ENCODE measurements around the gene SALL3.
"Not testable (repeated sequence)": the region's sequence is repeated elsewhere in the genome, so short reads cannot be mapped to it uniquely, and the experiment has no call there.

The SALL3 gene

GRCh38 chr18:78950386-78950785, 29.2 kb upstream of the SALL3 start:
- peaks cover 5% of the 10 kb centered on the region for H3K27me3 Mint-ChIP-seq (ENCODE audit: low read depth)
- no peaks in the 10 kb centered on the region for H3K36me3 Mint-ChIP-seq (ENCODE audit: low read depth)
- H3K9me3 Mint-ChIP-seq, result peaks cover 13% of the 10 kb centered on the region
- H3K27ac Mint-ChIP-seq, result no peak overlapping the region
- no peaks in the 10 kb centered on the region for H3K4me1 Mint-ChIP-seq (ENCODE audit: low read depth)
- H3K4me3 Mint-ChIP-seq, result no peak overlapping the region

- H3K4me1 Mint-ChIP-seq (ENCODE audit: low read depth), result no peaks in the 10 kb centered on the region
- no peak overlapping the region for H3K4me3 Mint-ChIP-seq
- H3K27ac Mint-ChIP-seq, result no peak overlapping the region
- H3K27me3 Mint-ChIP-seq (ENCODE audit: low read depth), result no peaks in the 10 kb centered on the region
- H3K9me3 Mint-ChIP-seq, result peaks cover 13% of the 10 kb centered on the region
- H3K36me3 Mint-ChIP-seq (ENCODE audit: low read depth), result no peaks in the 10 kb centered on the region
These were observed 26.1 kb upstream of the SALL3 start for GRCh38 chr18:78953566-78953965.

GRCh38 chr18:78955051-78955450, 24.6 kb upstream of the SALL3 start:
- peaks cover 13% of the 10 kb centered on the region for H3K9me3 Mint-ChIP-seq
- no peaks in the 10 kb centered on the region for H3K4me1 Mint-ChIP-seq (ENCODE audit: low read depth)
- no peaks in the 10 kb centered on the region for H3K27me3 Mint-ChIP-seq (ENCODE audit: low read depth)
- no peak overlapping the region for H3K27ac Mint-ChIP-seq
- H3K4me3 Mint-ChIP-seq, result no peak overlapping the region
- no peaks in the 10 kb centered on the region for H3K36me3 Mint-ChIP-seq (ENCODE audit: low read depth)

GRCh38 chr18:78957140-78957539, 22.5 kb upstream of the SALL3 start:
- no peak overlapping the region for H3K27ac Mint-ChIP-seq
- H3K36me3 Mint-ChIP-seq (ENCODE audit: low read depth), result no peaks in the 10 kb centered on the region
- peaks cover 10% of the 10 kb centered on the region for H3K9me3 Mint-ChIP-seq
- no peak overlapping the region for H3K4me3 Mint-ChIP-seq
- H3K27me3 Mint-ChIP-seq (ENCODE audit: low read depth), result no peaks in the 10 kb centered on the region
- no peaks in the 10 kb centered on the region for H3K4me1 Mint-ChIP-seq (ENCODE audit: low read depth)

GRCh38 chr18:78960709-78961108, 18.9 kb upstream of the SALL3 start:
- no peak overlapping the region for H3K4me3 Mint-ChIP-seq
- H3K4me1 Mint-ChIP-seq (ENCODE audit: low read depth), result no peaks in the 10 kb centered on the region
- no peaks in the 10 kb centered on the region for H3K27me3 Mint-ChIP-seq (ENCODE audit: low read depth)
- no peak overlapping the region for H3K27ac Mint-ChIP-seq
- peaks cover 19% of the 10 kb centered on the region for H3K9me3 Mint-ChIP-seq
- H3K36me3 Mint-ChIP-seq (ENCODE audit: low read depth), result no peaks in the 10 kb centered on the region

GRCh38 chr18:78962098-78962497, 17.5 kb upstream of the SALL3 start:
- Mint-ChIP-seq H3K9me3 (peaks cover 19% of the 10 kb centered on the region), H3K27me3 (ENCODE audit: low read depth) (no peaks in the 10 kb centered on the region), H3K4me1 (ENCODE audit: low read depth) (no peaks in the 10 kb centered on the region), H3K4me3 (no peak overlapping the region), H3K36me3 (ENCODE audit: low read depth) (no peaks in the 10 kb centered on the region), H3K27ac (no peak overlapping the region)

GRCh38 chr18:78964727-78965126, 14.9 kb upstream of the SALL3 start:
- H3K27ac Mint-ChIP-seq; H3K27me3 Mint-ChIP-seq (ENCODE audit: low read depth): not testable (repeated sequence)
- peaks cover 19% of the 10 kb centered on the region for H3K9me3 Mint-ChIP-seq

GRCh38 chr18:78965260-78965659, 14.4 kb upstream of the SALL3 start:
- peaks cover 19% of the 10 kb centered on the region for H3K9me3 Mint-ChIP-seq
- no peaks in the 10 kb centered on the region for H3K4me1 Mint-ChIP-seq (ENCODE audit: low read depth)
- H3K27ac Mint-ChIP-seq, result no peak overlapping the region
- H3K36me3 Mint-ChIP-seq (ENCODE audit: low read depth), result no peaks in the 10 kb centered on the region
- H3K4me3 Mint-ChIP-seq, result no peak overlapping the region
- no peaks in the 10 kb centered on the region for H3K27me3 Mint-ChIP-seq (ENCODE audit: low read depth)

More at GRCh38 chr18:78964727-78965126, 14.9 kb upstream of the SALL3 start:
- not testable (repeated sequence) for H3K4me3 Mint-ChIP-seq; H3K36me3 Mint-ChIP-seq (ENCODE audit: low read depth); H3K4me1 Mint-ChIP-seq (ENCODE audit: low read depth)

- Mint-ChIP-seq H3K27ac (no peak overlapping the region), H3K36me3 (ENCODE audit: low read depth) (no peaks in the 10 kb centered on the region), H3K4me1 (ENCODE audit: low read depth) (no peaks in the 10 kb centered on the region), H3K9me3 (peaks cover 19% of the 10 kb centered on the region), H3K27me3 (ENCODE audit: low read depth) (no peaks in the 10 kb centered on the region), H3K4me3 (no peak overlapping the region)
These were observed 13.5 kb upstream of the SALL3 start for GRCh38 chr18:78965917-78966792.

- Mint-ChIP-seq H3K4me3 (no peak overlapping the region), H3K27ac (no peak overlapping the region), H3K27me3 (ENCODE audit: low read depth) (peaks cover 5% of the 10 kb centered on the region), H3K36me3 (ENCODE audit: low read depth) (no peaks in the 10 kb centered on the region), H3K9me3 (peaks cover 17% of the 10 kb centered on the region), H3K4me1 (ENCODE audit: low read depth) (no peaks in the 10 kb centered on the region)
These were observed 12.9 kb upstream of the SALL3 start for GRCh38 chr18:78966793-78967106.

- H3K4me1 Mint-ChIP-seq (ENCODE audit: low read depth), result no peaks in the 10 kb centered on the region
- no peaks in the 10 kb centered on the region for H3K36me3 Mint-ChIP-seq (ENCODE audit: low read depth)
- H3K4me3 Mint-ChIP-seq, result no peak overlapping the region
- peaks cover 15% of the 10 kb centered on the region for H3K27me3 Mint-ChIP-seq (ENCODE audit: low read depth)
- H3K27ac Mint-ChIP-seq, result no peak overlapping the region
- peaks cover 8% of the 10 kb centered on the region for H3K9me3 Mint-ChIP-seq
These were observed 11.9 kb upstream of the SALL3 start for GRCh38 chr18:78967692-78968091.

- Mint-ChIP-seq H3K27me3 (ENCODE audit: low read depth) (peaks cover 22% of the 10 kb centered on the region), H3K27ac (no peak overlapping the region), H3K36me3 (ENCODE audit: low read depth) (no peaks in the 10 kb centered on the region), H3K9me3 (no peaks in the 10 kb centered on the region), H3K4me1 (ENCODE audit: low read depth) (no peaks in the 10 kb centered on the region), H3K4me3 (no peak overlapping the region)
These were observed 9.9 kb upstream of the SALL3 start for GRCh38 chr18:78969574-78970315.

- Mint-ChIP-seq H3K4me3 (no peak overlapping the region), H3K36me3 (ENCODE audit: low read depth) (no peaks in the 10 kb centered on the region), H3K27me3 (ENCODE audit: low read depth) (peaks cover 33% of the 10 kb centered on the region), H3K27ac (no peak overlapping the region), H3K4me1 (ENCODE audit: low read depth) (no peaks in the 10 kb centered on the region), H3K9me3 (no peaks in the 10 kb centered on the region)
These were observed 8.8 kb upstream of the SALL3 start for GRCh38 chr18:78970774-78971333.

- no peak overlapping the region for H3K27ac Mint-ChIP-seq
- no peak overlapping the region for H3K4me3 Mint-ChIP-seq
- H3K36me3 Mint-ChIP-seq (ENCODE audit: low read depth), result no peaks in the 10 kb centered on the region
- peaks cover 41% of the 10 kb centered on the region for H3K27me3 Mint-ChIP-seq (ENCODE audit: low read depth)
- no peaks in the 10 kb centered on the region for H3K9me3 Mint-ChIP-seq
- no peaks in the 10 kb centered on the region for H3K4me1 Mint-ChIP-seq (ENCODE audit: low read depth)
These were observed 7.9 kb upstream of the SALL3 start for GRCh38 chr18:78971511-78972245.
